Measurements from ENCODE around the gene CLIC1. TPM values are rescaled to one million over a fixed set of nuclear protein-coding genes. Genes with fewer than 3 reads are reported as not detected.

CLIC1 gene
- total RNA-seq, 1 donor from 2014 or later = 310 TPM

- DNase-seq = no peak
- ATAC-seq = no peak
- intact Hi-C loops (cut with DNase I) = no loop called here
Measured at GRCh38 chr6:31781244-31782125, 45.2 kb upstream of the CLIC1 start.

DNA sequence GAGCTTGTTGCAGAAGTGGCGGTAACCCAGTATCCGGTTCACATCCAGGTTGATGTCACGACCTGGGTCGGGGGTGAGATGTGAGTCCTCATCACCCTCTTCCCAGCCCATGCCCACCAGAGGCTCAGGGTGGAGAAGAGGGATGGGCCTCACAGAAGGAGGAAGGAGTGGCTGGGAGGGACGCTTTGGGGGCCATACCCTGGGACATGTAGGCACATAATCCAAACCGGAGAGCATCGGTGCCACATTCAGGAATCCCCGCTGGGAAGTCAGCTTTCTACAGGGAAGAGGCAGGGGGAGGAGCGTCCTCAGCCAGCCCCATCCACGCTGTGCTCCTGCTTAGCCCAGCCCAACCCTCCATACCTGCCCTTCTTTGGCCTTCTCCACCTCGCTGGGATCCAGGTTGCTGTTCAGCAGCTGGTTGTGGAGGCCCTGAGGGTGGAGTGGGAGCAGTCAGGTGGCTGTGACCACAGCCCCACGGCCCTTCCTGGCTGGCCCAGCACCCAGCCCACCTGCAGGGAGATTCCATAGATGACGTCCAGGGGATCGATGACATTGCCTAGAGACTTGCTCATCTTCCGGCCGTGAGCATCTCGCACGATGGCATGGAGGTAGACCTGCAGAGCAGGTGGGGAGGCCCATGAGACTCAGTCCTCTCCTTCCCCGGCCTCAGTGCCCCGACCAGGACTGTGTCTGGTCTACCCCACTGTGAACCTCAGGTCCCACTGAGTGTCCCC lies 44.3 kb upstream of the CLIC1 start:
- no peak overlapping the region for H3K27ac ChIP-seq
- no peak overlapping the region for H3K4me3 ChIP-seq
- TF ChIP-seq, protein P1, sequence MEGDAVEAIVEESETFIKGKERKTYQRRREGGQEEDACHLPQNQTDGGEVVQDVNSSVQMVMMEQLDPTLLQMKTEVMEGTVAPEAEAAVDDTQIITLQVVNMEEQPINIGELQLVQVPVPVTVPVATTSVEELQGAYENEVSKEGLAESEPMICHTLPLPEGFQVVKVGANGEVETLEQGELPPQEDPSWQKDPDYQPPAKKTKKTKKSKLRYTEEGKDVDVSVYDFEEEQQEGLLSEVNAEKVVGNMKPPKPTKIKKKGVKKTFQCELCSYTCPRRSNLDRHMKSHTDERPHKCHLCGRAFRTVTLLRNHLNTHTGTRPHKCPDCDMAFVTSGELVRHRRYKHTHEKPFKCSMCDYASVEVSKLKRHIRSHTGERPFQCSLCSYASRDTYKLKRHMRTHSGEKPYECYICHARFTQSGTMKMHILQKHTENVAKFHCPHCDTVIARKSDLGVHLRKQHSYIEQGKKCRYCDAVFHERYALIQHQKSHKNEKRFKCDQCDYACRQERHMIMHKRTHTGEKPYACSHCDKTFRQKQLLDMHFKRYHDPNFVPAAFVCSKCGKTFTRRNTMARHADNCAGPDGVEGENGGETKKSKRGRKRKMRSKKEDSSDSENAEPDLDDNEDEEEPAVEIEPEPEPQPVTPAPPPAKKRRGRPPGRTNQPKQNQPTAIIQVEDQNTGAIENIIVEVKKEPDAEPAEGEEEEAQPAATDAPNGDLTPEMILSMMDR (IDR thresholded peaks at IDR 0.05) = no peak
- H3K36me3 ChIP-seq = peaks cover 73% of the 10 kb centered on the region
- peaks cover 13% of the 10 kb centered on the region for H3K4me1 ChIP-seq
- ATAC-seq = no peak
- no peaks in the 10 kb centered on the region for H3K27me3 ChIP-seq (ENCODE audit: low read depth)
- intact Hi-C loops (cut with DNase I) = no loop called here
- no peaks in the 10 kb centered on the region for H3K9me3 ChIP-seq
- DNase-seq = peak; percentile 24

More at GRCh38 chr6:31781244-31782125, 45.2 kb upstream of the CLIC1 start:
- no peak overlapping the region for H3K27ac ChIP-seq
- peaks cover 10% of the 10 kb centered on the region for H3K4me1 ChIP-seq
- no peak overlapping the region for H3K4me3 ChIP-seq
- H3K9me3 ChIP-seq = no peaks in the 10 kb centered on the region
- H3K36me3 ChIP-seq = peaks cover 73% of the 10 kb centered on the region
- H3K27me3 ChIP-seq (ENCODE audit: low read depth) = no peaks in the 10 kb centered on the region
- TF ChIP-seq, protein P1 (IDR thresholded peaks at IDR 0.05) = no peak

- peaks cover 65% of the 10 kb centered on the region for H3K36me3 ChIP-seq
- intact Hi-C loops (cut with DNase I) = no loop called here
Measured at GRCh38 chr6:31779908-31780307, 43.6 kb upstream of the CLIC1 start.

GRCh38 chr6:31778999-31779885 lies 42.9 kb upstream of the CLIC1 start:
- Histone ChIP-seq H3K27ac (no peak overlapping the region), H3K4me1 (peaks cover 13% of the 10 kb centered on the region), H3K27me3 (ENCODE audit: low read depth) (no peaks in the 10 kb centered on the region), H3K36me3 (peaks cover 58% of the 10 kb centered on the region), H3K9me3 (no peaks in the 10 kb centered on the region), H3K4me3 (no peak overlapping the region)
- intact Hi-C loops (cut with DNase I) = no loop called here
- TF ChIP-seq, protein P1 (IDR thresholded peaks at IDR 0.05) = no peak
- DNase-seq (no peak), ATAC-seq (no peak)

More at GRCh38 chr6:31779908-31780307, 43.6 kb upstream of the CLIC1 start:
- ATAC-seq = no peak
- no peak overlapping the region for H3K4me3 ChIP-seq
- DNase-seq = no peak
- H3K27ac ChIP-seq = no peak overlapping the region
- H3K27me3 ChIP-seq (ENCODE audit: low read depth) = no peaks in the 10 kb centered on the region
- TF ChIP-seq, protein P1 (IDR thresholded peaks at IDR 0.05) = no peak
- H3K4me1 ChIP-seq = peaks cover 13% of the 10 kb centered on the region
- no peaks in the 10 kb centered on the region for H3K9me3 ChIP-seq

GRCh38 chr6:31778193-31778592 lies 41.9 kb upstream of the CLIC1 start:
- Histone ChIP-seq H3K4me1 (peaks cover 13% of the 10 kb centered on the region), H3K27me3 (ENCODE audit: low read depth) (no peaks in the 10 kb centered on the region), H3K36me3 (peaks cover 50% of the 10 kb centered on the region), H3K4me3 (no peak overlapping the region), H3K9me3 (no peaks in the 10 kb centered on the region), H3K27ac (no peak overlapping the region)
- DNase-seq (no peak), ATAC-seq (no peak)
- TF ChIP-seq, protein P1 (IDR thresholded peaks at IDR 0.05) = no peak
- intact Hi-C loops (cut with DNase I) = no loop called here

All from lower lobe of right lung (tissue), 2 donors.